NOMO-1 treated with DMSO at 0.1 percent for 48 hours (cell line): ENCODE measurements around the gene NAE1.

Experiments used
- DNase-seq: peaks from one replicate; lab custom pipeline; 2025; ENCODE audit not compliant: unreplicated experiment; lab: John Stamatoyannopoulos, UW

The NAE1 gene

GRCh38 chr16:66850115-66850815, 19.5 kb upstream of the NAE1 start:
- peak; percentile 62 for DNase-seq

DNA sequence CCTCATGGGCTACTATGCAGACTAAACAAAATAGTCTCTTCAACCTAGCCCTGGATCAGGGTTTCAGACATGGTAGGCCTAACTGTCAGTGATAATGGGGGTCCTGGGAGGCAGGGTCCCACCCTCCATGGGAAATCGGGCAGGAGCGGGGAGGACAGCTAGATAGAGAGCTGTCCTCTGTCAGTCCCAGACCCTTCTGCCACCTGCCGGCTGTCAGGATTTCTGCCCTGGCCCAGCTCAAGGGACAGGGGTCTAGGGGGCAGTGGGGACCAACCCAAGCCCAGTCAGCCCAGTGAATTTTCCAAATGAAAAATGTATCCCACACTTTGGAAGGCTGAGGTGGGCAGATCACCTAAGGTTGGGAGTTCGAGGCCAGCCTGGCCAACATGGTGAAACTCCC, 18.8 kb upstream of the NAE1 start:
- no peak for DNase-seq

DNA sequence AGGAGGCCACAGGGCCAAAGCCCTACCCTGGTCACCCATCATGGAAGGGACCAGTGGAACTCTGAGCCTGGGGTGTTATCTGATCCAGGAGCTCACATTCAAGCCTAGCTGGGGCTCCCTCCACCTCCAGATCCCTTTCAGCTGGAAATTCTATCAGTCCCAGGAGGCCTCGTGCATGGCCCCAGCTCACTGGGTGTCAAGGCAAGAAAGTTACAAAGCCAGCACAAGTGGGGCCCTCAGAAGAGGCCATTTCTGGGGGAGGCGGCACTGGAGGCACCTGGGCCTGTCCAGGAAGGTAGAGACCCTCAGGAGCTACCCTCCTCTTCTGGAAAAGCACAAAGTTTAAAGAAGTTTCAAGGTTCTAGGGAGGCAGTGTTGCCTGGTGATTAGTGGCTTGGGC, 18.2 kb upstream of the NAE1 start:
- no peak for DNase-seq

GRCh38 chr16:66848172-66848571, 17.4 kb upstream of the NAE1 start:
- no peak for DNase-seq

- DNase-seq: no peak
Measured at GRCh38 chr16:66847533-66848067, 16.8 kb upstream of the NAE1 start.

GRCh38 chr16:66846831-66847230, 16.1 kb upstream of the NAE1 start:
- DNase-seq: no peak

GRCh38 chr16:66846266-66846665, 15.5 kb upstream of the NAE1 start:
- no peak for DNase-seq

DNA sequence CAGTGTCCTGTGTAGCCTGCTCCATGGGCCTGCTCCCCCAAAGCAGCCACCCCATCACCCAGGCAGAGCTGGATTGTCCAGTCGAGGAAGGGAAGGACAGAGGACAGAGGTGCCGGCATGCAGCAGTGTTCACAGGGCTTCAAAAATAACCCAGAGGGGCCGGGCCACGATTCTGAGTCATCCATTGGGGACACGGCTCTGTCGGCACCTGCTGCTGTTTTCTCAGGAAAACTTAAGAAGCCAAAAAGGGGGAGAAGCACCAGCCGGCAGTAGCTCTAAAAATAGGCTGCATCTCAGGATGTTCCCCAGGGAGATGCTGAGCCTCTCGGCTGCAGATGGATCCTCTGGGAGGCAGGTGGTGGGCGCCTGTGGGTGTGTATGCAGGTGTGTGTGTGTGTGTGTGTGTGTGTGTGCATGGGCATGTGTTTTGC, 15.0 kb upstream of the NAE1 start:
- DNase-seq: no peak

DNA sequence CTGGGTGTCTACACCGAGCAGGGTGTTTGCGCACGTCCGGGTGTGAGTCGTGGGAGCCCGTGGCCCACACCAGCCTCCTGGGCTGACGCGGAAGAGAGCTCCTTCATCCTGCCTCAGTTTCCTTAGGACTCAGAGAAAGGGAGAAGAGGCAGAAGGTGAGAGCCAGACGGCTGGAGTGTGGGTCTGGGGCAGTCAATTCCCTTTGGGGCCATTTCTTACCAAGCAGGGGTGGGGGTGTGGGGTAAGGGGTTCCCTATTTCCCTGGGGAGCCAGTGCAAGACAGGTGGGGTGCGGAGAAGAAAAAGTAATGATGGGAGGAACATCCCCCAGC, 14.3 kb upstream of the NAE1 start:
- DNase-seq: no peak

DNA sequence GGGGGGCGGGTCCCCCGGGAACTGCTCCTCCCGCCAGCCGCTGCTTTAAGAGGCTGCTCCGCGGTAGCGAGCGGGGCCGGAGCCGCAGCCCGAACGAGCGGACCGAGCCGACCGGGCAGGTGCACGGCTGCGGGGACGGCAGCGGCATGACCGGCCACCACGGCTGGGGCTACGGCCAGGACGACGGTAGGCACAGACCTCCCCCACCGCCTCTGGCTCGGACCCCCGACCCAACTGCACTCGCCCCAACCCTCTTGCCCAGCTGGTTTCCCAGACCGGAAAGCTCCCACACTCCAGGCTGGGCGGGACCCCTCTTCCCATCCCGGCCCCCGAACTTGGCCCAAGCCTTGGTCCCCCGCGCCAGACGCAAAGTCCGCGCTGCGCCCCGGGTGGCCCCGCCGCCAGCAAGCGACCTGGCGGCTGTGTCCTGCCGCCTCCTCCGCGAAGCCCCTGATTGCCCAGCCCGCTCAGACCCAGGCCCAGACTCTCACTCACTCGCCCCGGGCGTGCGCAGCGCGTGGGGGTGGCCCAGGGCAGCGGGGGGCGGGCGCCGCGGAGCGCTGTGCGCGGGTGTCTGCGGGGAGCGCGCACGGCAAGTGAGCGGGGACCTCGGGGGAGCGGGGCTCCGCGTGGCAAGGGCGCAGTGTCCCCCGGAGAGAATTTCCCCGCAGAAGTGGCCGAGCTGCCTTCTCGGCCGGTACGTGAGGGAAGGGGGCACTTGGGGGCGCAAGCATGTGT, 13.7 kb upstream of the NAE1 start, which contains the start of gene CA7:
Gene CA7 (plus strand): TSS at position 73 of the 738 bp plus-strand sequence. CDS start 74 bp downstream, at position 147.
- no peak for DNase-seq

- no peak for DNase-seq
Measured at GRCh38 chr16:66844009-66844341, 13.2 kb upstream of the NAE1 start.

DNA sequence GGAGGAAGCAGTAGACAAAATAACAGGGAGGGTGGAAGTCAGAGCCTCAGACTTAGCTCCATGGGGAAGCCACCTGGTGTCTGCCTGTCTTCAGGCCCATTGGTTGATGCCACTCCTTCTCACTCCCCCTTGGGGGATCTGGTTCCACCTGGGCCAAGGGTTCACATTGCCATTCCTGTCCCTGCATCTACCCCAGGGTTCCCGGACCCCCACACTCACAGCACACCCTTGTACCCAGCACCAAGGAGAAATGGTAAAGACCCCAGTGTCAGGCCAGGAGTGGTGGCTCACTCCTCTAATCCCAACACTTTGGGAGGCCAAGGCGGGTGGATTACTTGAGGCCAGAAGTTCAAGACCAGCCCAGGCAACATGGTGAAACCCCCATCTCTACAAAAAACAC, 12.4 kb upstream of the NAE1 start:
- DNase-seq: no peak

DNA sequence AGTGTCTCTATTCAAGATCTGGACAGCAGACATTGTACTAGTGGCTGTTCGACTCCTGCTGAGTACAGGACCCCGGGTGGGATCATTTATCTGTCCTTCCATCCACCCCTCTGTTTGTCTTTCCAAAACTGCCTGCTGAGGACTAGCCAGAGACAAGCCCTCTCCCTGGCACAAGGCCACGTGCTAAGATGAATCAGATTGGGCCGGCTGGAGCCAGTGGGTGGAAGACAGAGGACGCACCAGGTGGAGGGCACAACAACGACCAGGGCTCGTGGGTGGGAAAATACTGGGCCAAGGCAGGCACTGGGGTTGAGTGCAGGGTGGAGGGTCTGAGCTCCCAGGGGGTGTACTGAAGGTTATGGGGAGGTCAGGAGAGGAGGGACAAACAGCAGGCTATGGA, 12.0 kb upstream of the NAE1 start:
- DNase-seq: no peak

DNA sequence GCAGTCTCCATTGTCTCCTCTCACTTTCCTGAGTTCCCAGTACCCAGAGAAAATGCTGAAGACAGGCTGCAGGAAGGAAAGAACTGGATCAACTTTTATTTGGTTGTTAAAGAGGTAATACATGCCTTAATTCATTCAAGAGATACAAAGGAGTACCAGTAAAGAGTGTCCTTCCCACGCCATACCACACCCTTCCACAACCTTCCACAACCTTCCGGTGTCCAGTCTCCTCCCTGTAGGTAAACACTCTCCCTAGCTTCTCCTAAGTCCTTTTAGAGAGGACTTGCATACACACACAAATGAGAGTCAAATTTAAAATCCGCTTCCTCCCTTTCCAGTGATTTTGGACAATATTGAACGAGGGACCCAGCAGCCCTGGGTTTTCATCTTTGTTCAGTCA, 10.6 kb upstream of the NAE1 start:
- no peak for DNase-seq

DNA sequence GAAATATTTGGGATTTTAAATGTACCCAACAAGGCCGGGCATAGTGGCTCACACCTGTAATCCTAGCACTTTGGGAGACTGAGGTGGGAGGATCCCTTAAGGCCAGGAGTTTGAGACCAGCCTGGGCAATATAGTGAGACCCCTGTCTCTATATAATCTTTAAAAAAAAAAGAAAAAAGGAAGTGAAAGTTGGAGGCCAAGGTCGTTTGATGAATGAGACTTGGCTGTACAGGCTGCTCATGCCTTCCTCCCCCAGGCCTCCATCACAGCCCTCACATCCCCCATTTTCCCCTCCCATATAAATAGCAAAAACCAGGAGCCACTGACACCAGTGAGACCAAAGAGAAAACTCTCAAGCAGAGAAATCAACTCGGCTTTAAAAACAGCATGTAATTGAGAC, 10.1 kb upstream of the NAE1 start:
- peak; percentile 11 for DNase-seq

GRCh38 chr16:66834746-66835145, 4.0 kb upstream of the NAE1 start:
- no peak for DNase-seq

DNA sequence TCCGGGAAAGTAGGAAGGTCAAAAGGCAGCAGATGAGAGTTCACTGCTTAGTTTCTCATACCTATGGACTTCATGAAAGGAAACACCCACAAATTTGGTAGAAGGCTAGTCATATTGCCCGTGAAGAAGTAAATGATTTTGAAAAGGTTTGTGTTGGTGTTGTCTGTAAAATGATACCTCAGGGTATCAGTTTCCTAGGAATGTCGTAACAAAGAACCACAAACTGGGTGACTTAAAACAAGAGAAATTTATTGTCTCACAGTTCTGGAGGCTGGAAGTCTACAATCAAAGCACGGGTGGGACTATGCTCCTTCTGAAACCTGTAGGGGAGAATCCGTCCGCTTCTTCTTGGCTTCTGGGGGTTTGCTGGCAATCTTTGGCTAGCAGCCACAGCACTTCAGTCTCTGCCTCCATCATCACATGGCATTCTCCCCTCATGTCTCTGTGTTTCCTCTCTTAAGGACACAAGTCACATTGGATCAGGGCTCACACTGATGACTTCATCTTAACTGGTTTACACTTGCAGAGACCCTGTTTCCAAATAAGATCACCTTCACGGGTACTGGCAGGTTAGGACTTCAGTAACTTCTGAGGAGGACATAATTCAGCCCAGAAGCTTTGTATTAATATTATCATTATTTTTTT, 2.0 kb upstream of the NAE1 start:
- no peak for DNase-seq

- DNase-seq: no peak
Measured at GRCh38 chr16:66832190-66832589, 1.4 kb upstream of the NAE1 start.

DNA sequence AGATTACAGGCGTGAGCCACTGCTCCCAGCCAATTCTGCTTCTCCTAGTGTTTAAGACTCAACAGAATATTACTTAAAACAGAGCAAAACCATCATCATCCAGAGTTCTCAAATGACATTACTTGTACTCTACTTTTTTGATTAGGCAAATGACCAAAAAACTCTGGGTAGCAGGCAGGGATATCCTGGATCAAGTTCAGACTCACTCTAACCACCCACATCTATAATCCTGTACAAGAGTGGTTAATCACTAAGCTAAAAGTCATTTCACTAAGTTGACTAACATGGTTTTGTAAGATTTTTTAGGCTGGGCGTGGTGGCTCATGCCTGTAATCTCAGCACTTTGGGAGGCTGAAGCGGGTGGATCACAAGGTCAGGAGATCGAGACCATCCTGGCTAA, 6.8 kb downstream of the NAE1 start:
- DNase-seq: no peak

DNA sequence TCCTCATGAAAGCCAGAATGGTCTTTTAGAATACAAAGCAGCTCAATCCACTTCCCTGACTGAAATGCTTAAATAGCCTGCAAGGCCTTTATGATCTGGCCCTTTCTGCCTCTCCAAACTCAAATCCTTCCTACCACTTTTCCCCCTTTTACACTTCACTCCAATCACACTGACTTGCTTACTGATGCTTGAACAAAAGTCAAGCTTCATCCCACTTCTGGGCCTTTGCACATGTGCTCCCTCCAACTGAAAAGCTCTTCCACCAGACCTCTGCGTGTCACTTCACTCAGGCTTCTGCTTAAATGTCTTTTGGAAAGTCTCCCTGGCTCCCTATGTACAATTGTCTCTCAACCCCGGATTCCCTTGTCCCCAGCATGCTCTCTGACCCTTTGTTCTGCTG, 16.0 kb downstream of the NAE1 start:
- DNase-seq: no peak

DNA sequence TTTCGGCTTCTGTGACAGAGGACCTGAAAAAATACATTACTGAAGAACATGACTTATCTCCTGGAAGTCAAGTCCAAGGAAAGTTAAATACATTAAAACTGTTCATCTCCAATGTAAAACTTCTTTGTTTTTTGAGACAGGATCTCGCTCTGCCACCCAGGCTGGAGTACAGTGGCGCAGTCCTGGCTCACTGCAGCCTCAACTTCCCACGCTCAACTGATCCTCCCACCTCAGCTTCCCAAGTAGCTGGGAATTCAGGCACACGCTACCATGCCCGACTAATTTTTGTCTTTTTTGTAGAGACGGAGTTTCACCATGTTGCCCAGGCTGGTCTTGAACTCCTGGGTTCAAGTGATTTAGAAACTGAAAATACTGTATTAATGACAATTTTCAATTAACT, 19.7 kb downstream of the NAE1 start:
- no peak for DNase-seq

GRCh38 chr16:66810391-66810790, 20.4 kb downstream of the NAE1 start:
- DNase-seq: no peak
